GM21381 (cell line): ENCODE data around the gene PADI3.

Source experiments
- ATAC-seq: cut with Tn5 transposase; IDR thresholded peaks from one replicate; pipeline ENCODE4 v1.9.1; 2021; ENCODE audit warnings: mild to moderate bottlenecking, moderate library complexity; ENCODE audit not compliant: unreplicated experiment

The PADI3 gene

GRCh38 chr1:17214876-17215544 lies 33.9 kb upstream of the PADI3 start:
- no peak for ATAC-seq

GRCh38 chr1:17215545-17215890 lies 33.4 kb upstream of the PADI3 start:
- ATAC-seq: no peak

DNA sequence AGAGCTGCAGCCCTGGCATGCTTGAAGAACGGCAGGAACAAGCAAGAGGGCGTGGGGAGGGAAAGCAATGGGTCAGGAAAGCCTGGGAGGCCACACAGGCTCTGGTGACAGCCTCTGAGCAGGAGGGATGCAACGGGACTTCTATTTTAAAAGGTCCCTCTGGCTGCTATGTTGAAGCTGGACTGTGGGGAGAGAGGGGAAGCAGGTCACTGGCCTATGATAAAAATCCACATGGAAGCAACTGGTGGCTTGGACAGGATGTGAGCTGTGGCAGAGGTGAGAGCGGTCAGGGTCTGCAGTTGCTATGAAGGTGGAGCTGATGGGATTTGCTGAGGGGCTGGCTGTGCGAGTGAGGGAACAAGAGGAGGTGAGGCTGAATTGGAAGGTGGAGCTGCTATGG lies 32.8 kb upstream of the PADI3 start:
- no peak for ATAC-seq

- ATAC-seq: no peak
These were observed 31.3 kb upstream of the PADI3 start for GRCh38 chr1:17217607-17218006.

- no peak for ATAC-seq
These were observed 30.0 kb upstream of the PADI3 start for GRCh38 chr1:17218939-17219338.

- no peak for ATAC-seq
These were observed 28.6 kb upstream of the PADI3 start for GRCh38 chr1:17220287-17220686.

DNA sequence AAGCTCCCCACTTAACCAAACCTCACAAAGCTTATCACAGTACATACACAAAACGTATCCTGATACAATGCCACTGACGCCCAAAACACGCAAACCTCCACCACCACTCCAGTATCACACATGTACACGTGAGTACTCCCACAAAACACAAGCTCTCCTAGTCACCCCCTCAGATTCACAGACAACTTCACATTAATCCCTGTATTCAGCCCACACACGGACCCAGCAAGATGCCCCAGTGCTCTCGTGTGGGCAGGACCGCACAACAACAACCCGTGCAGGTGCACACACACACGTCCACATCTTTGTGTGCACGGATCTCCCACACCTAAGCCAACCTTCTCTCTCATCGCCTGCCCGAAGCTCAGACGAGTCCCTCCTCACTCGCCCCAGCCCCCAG lies 26.3 kb upstream of the PADI3 start:
- ATAC-seq: no peak

- ATAC-seq: no peak
These were observed 24.5 kb upstream of the PADI3 start for GRCh38 chr1:17224434-17224833.

- ATAC-seq: no peak
These were observed 23.8 kb upstream of the PADI3 start for GRCh38 chr1:17225140-17225539.

DNA sequence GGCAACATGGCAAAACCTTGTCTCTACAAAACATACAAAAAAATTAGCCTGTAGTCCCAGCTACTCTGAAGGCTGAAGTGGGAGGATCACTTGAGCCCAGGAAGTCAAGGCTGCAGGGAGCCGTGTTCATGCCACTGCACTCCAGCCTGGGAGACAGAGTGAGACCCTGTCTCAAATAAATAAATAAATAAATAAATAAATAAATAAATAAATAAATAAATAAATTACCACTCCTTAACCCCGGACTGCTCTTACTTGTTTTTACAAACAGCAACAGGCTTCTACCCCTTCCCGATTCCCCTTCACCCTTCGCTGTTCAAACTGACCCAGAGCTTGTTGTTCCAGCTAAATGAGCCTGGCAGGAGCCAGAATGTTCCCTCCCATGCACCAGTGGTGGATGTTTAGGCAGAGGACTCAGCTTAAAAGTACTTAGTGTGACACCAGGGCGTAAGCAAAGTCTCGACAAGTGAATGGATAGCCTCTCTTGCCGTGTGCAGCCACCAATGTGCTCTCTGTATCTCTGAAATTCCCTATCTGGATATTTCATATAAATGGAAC lies 21.5 kb upstream of the PADI3 start:
- no peak for ATAC-seq

- ATAC-seq: no peak
These were observed 20.3 kb upstream of the PADI3 start for GRCh38 chr1:17228619-17229018.

DNA sequence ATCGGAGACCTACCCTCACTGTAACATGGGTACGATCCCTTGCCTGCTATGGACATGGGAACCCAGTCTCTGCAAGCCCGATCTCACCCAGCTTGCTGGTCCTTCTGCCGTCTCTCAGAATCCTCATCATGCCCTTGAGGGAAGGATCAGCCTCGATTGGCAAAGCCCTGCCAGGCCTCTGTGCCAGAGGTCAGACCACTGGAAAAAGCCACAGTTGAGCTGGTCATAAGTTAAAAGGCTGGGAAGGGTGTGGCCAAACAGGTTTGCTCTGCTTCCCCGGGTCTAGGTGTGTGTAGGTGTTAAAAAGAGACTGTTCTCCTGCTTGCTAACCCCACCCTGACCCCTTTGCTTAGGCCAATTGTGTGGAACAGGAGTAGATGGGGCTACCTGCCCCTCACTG lies 19.5 kb upstream of the PADI3 start:
- ATAC-seq: no peak

GRCh38 chr1:17230106-17230505 lies 18.8 kb upstream of the PADI3 start:
- ATAC-seq: no peak

DNA sequence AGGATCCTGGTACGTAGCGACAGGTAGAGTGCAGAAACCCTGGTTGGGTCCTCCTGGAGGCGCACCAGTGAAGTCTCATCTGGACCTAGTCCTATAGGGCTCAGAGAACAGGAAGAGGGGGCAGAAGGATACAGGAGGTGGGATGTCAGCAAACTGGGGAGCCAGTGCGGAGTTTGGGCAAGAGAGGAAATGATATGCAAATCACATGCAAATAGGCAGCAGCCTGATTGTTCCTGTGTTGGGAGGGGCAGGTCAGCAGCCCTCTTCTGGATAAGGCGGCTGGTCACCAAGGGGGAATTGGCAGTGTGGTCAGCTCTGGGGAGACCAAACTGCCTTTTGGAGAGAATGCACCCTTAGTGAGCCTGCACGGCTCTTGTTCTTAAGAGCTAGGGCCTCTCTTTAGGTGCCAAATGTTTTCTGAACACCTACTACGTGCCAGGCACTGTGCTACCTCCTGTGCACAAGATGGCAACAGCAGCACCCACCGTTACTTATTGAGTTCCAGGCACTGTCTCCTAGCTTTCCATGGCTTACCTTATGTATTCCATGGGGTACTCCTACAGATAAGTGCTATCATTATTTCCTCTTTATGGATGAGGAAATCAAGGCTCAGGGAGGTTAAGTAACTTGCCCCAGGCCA lies 18.1 kb upstream of the PADI3 start:
- no peak for ATAC-seq

GRCh38 chr1:17232759-17233661 lies 15.9 kb upstream of the PADI3 start:
- ATAC-seq: no peak

GRCh38 chr1:17233675-17234320 lies 15.1 kb upstream of the PADI3 start:
- ATAC-seq: no peak

DNA sequence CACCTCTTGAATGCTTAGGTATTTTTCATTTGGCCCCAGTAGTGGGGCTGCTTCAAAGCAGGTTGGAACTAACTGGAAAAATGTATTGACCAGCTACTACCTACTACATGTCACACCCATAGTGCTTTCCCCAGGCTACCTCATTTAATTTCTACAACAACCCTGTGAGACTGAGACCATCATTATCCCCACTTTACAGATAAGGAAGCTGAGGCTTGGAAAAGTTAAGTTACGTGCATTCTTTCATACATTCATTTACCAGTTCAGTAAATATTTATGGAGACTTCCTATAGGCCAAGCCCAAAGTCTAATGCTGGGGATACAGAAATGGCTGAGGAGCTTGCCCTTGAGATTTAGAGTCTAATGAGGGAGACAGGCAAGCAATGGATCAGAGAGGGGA lies 14.5 kb upstream of the PADI3 start:
- no peak for ATAC-seq

- ATAC-seq: no peak
These were observed 13.6 kb upstream of the PADI3 start for GRCh38 chr1:17235135-17235885.

DNA sequence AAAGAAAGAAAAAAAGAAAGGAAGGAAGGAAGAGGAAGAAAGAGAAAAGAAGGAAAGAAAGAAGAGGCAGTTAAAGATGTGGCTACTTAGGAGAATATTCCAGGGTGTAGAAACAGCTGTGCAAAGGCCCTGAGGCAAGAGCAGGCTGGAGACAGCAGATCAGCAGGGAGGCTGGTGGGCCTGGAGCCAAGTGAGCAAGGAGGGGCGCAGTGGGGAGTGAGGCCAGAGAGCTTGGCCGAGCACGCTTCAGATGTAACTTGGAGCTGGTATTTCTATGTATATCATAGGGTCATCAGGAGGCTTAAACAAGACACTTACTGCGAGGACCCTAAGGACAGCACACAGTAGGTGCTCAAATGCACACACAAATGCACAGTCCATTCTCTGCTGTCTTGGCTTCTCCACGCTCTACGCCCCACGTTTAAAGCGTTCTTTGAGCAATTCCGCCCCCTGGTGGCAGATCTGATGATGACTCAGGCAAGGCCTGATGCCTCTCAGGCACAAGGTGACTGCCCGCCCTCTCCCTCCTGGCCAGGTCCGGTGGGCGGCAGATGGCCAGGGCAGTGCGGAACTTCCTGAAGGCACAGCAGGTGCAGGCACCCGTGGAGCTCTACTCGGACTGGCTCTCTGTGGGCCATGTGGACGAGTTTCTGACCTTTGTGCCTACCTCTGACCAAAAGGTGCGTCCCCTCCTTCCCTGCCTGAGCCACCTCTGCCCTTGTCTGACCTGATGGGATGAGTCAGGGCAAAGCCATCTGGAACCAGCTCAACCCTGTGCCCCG lies 11.9 kb upstream of the PADI3 start:
- ATAC-seq: no peak

- no peak for ATAC-seq
These were observed 11.4 kb upstream of the PADI3 start for GRCh38 chr1:17237561-17237903.
